ENCODE data around the gene DNER.

DNA sequence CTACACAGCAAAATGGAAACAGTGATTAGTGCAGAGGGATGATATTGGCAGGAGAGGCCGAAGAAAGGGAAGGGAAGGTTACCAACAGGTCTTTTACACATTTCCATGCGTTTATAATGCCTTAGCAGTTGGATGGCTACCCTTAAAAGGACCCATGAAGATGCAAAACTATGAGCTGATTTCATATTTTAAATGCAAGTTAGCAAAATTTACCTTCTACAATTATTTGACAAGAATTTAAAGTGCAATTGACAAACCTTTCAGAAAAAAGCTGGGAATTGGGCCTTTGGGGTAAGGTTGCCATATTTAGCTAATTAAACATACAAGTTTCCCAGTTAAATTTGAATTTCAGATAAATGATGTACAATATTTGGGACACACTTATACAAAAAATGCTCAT is 13.3 kb downstream of the DNER start:
- TF ChIP-seq CTCF (IDR thresholded peaks at IDR 0.05; ENCODE audit: insufficient read depth, low read length) (no peak), REST (IDR thresholded peaks at IDR 0.05; ENCODE audit: insufficient replicate concordance, low read depth) (no peak), POLR2AphosphoS5 (IDR thresholded peaks at IDR 0.05; ENCODE audit: low read depth) (no peak)
